Stimulated activated CD8-positive, alpha-beta memory T cell treated with anti-CD3 and anti-CD28 coated beads, Interleukin-7, amount 100 ng/mL, for 24 hours (primary cell): ENCODE results near the gene KREMEN1.

Source experiments
- DNase-seq: peaks from one replicate; pipeline ENCODE4 v3.0.0-alpha.2; 2020; ENCODE audit warnings: low read depth

The KREMEN1 gene

GRCh38 chr22:29149841-29150555, 77.2 kb downstream of the KREMEN1 start:
- no peak for DNase-seq

- no peak for DNase-seq
These were observed 77.9 kb downstream of the KREMEN1 start for GRCh38 chr22:29150701-29151100.

DNA sequence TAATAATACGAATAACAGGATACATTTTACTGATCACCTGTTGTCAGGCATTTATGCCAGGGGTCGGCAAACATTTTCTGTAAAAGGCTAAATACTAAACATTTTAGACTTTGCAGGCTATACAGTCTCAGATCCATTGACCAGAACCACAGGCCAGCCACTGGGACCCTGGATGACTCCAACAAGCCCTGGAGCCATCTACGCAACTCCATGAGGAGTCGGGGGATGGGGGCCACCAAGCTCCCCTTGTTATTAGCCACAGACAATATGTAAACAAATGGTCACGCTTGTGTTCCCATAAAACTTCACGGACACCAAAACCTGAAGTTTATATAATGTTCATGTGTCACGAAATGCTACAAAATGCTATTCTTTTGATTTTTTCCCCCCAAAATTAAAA, 78.5 kb downstream of the KREMEN1 start:
- no peak for DNase-seq

GRCh38 chr22:29152045-29152953, 79.5 kb downstream of the KREMEN1 start:
- DNase-seq, result no peak

DNA sequence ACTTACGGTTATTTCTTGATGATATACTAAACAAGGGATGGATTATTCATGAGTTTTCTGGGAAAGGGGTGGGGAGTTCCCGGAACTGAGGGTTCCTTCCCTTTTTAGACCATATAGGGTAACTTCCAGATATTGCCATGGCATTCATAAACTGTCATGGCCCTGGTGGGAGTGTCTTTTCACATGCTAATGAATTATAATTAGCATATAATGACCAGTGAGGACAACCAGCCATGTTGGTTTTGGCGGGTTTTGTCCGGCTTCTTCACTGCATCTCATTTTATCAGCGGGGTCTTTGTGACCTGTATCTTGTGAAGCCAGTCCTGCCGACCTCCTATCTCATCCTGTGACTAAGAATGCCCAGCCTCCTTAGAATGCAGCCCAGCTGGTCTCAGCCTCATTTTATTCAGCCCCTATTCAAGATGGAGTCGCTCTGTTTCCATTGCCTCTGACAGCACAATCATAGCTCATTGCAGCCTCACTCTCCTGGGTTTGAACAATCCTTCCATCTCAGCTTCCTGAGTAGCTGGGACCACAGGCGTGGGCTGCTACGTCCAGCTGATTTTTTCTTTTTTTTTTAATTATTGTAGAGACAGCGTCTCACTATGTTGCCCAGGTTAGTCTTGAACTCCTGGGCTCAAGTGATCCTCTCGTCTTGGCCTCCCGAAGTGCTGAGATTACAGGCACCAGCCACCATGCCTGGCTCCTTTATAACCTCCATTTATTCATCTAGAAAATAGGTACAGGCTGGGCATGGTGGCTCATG, 80.3 kb downstream of the KREMEN1 start:
- DNase-seq, result no peak

DNA sequence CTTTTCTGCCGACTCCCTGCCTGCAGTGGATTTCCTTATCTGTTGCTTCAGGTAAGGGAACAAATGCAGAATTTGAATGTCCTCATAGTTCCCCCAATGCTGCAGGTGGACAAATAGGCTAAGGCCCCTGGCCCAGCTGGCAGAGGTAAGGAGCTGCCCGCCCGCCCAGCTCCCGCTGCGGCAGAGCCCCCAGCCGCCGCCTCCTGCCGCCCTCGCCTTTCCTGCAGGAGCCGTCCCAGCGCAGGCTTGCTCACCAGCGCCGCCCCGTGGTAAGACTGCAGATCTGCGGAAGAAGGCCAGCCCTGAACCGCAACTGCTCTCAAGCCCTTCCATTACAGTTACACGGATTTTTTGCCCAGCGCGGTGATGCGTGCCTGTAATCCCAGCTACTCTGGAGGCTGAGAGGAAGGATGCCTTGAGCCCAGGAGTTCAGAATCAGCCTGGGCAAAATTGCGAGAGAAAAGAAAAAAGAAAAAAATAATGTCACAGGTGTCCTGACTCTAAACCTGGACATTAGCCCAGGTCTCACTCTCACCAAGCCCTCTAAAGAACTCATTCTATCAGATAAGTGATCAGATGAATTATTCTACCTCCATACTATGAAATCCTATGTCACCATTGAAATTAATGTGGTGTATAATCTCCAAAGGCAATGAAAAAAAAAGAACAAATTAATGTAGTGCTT, 81.7 kb downstream of the KREMEN1 start:
- peak; percentile 21 for DNase-seq

DNA sequence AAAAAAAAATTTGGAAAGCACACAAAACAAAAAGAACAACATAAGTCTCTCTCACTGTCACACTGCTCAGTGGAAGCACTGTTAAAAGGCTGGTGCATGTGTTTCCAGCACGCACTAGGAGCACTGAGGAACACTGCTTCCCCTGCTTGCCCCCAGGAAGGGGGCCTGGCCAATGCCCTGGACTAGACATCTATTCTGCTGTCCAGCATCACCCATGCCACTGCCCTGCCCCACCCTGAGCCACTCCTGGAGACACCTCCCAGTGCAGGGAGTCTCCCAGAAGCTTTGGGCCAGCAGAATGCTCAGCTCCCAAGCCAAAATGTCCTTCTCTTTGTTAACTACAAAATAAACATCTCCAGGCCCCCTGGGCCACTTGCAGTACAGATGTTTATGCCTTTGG, 83.1 kb downstream of the KREMEN1 start:
- DNase-seq, result no peak

DNA sequence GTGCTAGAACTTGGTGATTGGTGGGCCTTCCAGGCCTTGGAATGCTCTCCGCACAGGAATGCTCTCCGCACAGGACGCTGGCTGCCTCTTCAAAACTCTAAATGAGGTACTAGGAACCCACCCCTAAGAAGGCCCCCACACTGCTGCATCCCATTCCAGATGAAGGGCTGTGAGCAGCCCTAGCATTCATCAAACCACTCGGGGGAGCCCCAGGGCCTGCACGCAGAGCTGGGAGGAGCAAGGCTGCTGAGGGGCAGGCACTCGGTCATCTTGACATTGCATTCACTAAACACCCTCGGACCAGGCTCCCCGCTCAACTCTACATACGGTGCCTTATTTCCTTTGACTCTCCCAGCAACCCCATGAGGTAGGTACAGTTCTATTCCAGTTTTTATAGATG, 83.7 kb downstream of the KREMEN1 start:
- no peak for DNase-seq

- DNase-seq, result no peak
These were observed 85.1 kb downstream of the KREMEN1 start for GRCh38 chr22:29157759-29158535.

GRCh38 chr22:29158546-29158945, 85.7 kb downstream of the KREMEN1 start:
- DNase-seq, result no peak

DNA sequence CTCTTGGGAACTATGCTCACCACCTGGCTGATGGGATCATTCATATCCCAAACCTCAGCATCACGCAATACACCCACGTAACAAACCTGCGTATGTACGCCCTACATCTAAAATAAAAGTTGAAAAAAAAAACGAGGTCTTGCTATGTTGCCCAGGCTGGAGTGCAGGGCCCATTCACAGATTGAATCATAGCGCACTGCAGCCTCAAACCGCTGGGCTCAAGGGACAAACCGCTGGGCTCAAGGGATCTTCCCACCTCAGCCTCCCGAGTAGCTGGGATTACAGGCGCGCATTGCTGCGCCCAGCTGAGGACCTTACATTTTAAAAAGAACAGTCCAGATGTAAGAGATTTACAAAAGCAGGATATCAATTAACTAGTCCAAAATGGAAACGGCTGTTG, 91.0 kb downstream of the KREMEN1 start:
- DNase-seq, result no peak

DNA sequence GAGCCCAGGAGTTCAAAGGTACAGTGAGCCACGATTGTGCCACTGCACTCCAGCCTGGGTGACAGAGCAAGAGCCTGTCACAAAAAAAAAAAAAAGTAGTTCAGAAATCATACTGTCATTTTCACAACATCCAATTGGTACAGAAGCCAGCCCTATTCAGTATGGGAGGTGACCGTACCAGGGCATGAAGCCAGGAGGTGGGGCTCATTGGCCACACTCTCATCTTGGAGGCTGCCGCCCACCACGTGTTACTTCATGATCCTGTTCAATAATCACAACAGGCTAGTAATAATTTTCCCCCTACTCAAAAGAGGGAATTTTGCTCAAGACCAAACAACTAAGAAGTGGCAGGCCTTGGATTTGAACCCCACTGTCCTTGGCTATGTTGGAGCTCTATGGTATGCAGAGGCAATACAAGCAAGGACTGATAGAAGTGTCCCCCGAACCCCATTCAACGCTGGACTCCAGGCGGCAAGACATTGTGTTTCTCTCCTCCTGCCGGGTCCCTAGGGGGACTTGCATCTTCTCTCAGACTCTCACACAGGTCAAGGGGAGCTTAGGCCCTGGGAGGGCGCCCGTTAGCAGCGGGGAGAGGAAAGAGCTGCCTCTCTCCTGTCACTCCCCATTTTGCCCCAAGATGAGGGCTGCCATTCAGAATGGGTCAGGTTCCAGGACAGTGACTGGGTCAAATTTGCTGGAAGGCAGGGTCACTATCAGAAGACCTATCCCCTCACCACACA, 92.7 kb downstream of the KREMEN1 start:
- DNase-seq, result no peak

DNA sequence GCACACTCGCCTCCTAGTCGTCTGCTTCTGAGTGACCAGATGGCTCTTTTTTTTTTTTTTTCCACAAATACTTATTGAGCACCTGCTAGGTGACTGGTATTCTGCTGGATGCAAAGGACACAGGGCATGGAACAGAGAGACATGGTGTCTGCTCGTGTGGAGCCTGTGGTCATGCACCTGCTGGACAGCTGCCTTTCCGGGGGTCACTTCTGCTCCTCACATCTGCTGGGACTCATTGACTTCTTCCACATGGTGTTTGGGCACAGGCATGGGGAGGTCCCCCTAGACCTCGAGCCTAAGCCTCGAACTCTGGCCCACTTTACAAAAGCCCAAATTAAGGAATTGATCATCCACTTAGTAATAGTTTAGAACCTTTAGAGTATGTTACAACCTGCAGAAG, 93.3 kb downstream of the KREMEN1 start:
- DNase-seq, result no peak

GRCh38 chr22:29167032-29167911, 94.4 kb downstream of the KREMEN1 start:
- peak; percentile 12 for DNase-seq

GRCh38 chr22:29171721-29172120, 98.9 kb downstream of the KREMEN1 start:
- no peak for DNase-seq

- DNase-seq, result no peak
These were observed 99.4 kb downstream of the KREMEN1 start for GRCh38 chr22:29172216-29172615.

DNA sequence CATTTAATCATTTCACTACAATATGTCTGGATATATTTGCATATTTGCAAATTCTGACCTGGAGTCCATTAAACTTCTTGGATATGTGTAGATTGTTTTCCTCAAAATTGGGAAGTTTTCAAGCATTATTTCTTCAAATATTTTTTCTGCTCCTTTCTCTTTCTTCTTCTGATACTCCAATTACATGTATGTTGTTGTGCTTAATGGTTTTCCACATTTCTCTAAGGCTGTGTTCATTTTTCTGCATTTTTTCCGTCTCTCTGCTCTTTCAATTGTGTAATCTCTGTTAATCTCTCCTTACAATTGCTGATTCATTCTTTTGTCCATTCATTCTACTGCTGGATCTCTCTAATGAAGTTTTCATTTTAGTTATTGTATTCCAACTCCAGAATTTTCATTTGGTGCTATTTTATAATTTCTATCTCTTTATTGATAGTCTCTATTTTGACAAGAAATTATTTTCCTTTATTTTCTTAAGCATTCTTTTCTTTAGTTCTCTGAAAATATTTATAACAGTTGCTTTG, 102.5 kb downstream of the KREMEN1 start:
- DNase-seq, result no peak

- no peak for DNase-seq
These were observed 111.4 kb downstream of the KREMEN1 start for GRCh38 chr22:29183971-29184848.
